ENCODE results near the gene TRMT2A. TPM values are rescaled to one million over a fixed set of nuclear protein-coding genes. Genes with fewer than 3 reads are reported as not detected.
A peak's percentile ranks its signal among the peaks of the same experiment; 100 is the strongest.

Gene TRMT2A
- total RNA-seq, 4 donors from 2014 or later, result 16.9 to 38.0 (median 28.2) TPM

DNA sequence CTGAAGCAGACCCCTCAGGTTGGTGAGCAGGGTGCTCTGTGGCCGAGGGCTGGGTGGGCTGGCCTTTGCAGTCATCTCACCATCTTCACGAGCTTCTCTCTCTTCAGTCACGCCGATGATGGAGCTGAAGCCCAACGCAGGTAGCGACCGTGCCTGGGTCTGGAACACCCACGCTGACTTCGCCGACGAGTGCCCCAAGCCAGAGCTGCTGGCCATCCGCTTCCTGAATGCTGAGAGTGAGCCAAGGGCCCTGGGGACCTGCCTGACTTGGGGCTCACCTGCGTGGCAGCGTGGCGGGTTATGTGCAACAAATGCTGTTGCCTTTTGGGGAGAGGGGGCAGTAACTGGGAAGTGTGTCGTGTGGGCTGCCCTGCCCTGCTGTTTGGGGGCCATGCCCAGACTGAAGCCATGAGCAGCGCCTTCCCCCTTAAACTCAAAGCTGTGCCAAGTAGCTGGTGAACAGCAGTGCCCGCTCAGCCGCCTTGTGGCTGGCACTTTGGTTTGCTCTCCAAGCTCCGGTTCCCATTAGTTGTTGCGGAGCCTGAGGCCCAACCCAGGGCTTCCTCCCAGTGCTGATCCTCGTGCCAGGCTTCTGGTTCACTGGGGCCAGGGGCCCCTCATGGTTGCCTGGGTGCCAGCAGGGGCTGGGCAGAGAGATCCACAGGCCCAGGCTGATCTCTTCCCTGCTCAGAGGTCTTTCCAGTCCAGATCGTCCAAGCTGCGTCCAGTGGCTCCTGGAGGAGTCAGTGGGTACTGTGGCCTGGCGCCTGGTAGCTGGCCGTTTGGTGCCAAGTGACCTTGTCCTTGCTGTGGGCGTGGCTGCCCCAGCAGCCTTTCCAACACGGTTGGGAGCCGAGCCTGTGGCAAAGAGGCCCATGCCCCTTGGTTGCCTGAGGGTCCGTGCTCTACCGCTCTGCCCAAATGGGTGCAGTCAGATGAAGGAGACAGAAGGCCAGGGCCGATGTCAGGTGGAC, 8.5 kb upstream of the TRMT2A start:
- peaks cover 8 to 12% of the 10 kb centered on the region in 2 donors for H3K4me1 ChIP-seq
- in situ Hi-C loops (cut with MboI; ENCODE audit: low sequenced_read_pairs in 4 of 4) (no loop called here), intact Hi-C loops (cut with DNase I; ENCODE audit: low total_unique reads) (loop anchor here (5.0 kb wide), 1 partner anchor 153 kb away; no protein-coding TSS in a partner anchor)
- TF ChIP-seq, protein P1, sequence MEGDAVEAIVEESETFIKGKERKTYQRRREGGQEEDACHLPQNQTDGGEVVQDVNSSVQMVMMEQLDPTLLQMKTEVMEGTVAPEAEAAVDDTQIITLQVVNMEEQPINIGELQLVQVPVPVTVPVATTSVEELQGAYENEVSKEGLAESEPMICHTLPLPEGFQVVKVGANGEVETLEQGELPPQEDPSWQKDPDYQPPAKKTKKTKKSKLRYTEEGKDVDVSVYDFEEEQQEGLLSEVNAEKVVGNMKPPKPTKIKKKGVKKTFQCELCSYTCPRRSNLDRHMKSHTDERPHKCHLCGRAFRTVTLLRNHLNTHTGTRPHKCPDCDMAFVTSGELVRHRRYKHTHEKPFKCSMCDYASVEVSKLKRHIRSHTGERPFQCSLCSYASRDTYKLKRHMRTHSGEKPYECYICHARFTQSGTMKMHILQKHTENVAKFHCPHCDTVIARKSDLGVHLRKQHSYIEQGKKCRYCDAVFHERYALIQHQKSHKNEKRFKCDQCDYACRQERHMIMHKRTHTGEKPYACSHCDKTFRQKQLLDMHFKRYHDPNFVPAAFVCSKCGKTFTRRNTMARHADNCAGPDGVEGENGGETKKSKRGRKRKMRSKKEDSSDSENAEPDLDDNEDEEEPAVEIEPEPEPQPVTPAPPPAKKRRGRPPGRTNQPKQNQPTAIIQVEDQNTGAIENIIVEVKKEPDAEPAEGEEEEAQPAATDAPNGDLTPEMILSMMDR (IDR thresholded peaks at IDR 0.05 in 4 of 5, conservative IDR thresholded peaks at IDR 0.05 in 1 of 5), result no peak
- TF ChIP-seq POLR2A (IDR thresholded peaks at IDR 0.05), result no peak
- H3K27me3 ChIP-seq, result no peaks in the 10 kb centered on the region
- peak overlapping the region in 3 of 4 donors; percentile 17 to 76 (median 40) for H3K27ac ChIP-seq
- no peak overlapping the region for H3K4me3 ChIP-seq
- no peaks in the 10 kb centered on the region for H3K9me3 ChIP-seq
- no peak for DNase-seq
- peak in 1 of 2 donors; percentile 41 for ATAC-seq
- H3K36me3 ChIP-seq, result peaks cover 0 to 38% of the 10 kb centered on the region in 2 donors

GRCh38 chr22:20124083-20124787, 7.2 kb upstream of the TRMT2A start:
- no peaks in the 10 kb centered on the region for H3K27me3 ChIP-seq
- H3K27ac ChIP-seq, result no peak overlapping the region
- H3K4me3 ChIP-seq, result no peak overlapping the region
- TF ChIP-seq, protein P1 (IDR thresholded peaks at IDR 0.05 in 4 of 5, conservative IDR thresholded peaks at IDR 0.05 in 1 of 5), result no peak
- TF ChIP-seq POLR2A (IDR thresholded peaks at IDR 0.05), result no peak
- in situ Hi-C loops (cut with MboI; ENCODE audit: low sequenced_read_pairs in 4 of 4) (no loop called here), intact Hi-C loops (cut with DNase I; ENCODE audit: low total_unique reads) (no loop called here)
- DNase-seq (no peak), ATAC-seq (no peak)
- H3K4me1 ChIP-seq, result peaks cover 7 to 8% of the 10 kb centered on the region in 2 donors
- H3K9me3 ChIP-seq, result no peaks in the 10 kb centered on the region
- peaks cover 0 to 51% of the 10 kb centered on the region in 2 donors for H3K36me3 ChIP-seq

- Histone ChIP-seq H3K4me1 (peaks cover 11 to 14% of the 10 kb centered on the region in 2 donors), H3K36me3 (peaks cover 0 to 54% of the 10 kb centered on the region in 2 donors), H3K27me3 (no peaks in the 10 kb centered on the region), H3K4me3 (no peak overlapping the region), H3K9me3 (no peaks in the 10 kb centered on the region), H3K27ac (no peak overlapping the region)
- TF ChIP-seq POLR2A (IDR thresholded peaks at IDR 0.05), result no peak
- TF ChIP-seq, protein P1 (IDR thresholded peaks at IDR 0.05 in 4 of 5, conservative IDR thresholded peaks at IDR 0.05 in 1 of 5), result no peak
- in situ Hi-C loops (cut with MboI; ENCODE audit: low sequenced_read_pairs in 4 of 4), result no loop called here
- intact Hi-C loops (cut with DNase I; ENCODE audit: low total_unique reads), result no loop called here
- ATAC-seq (no peak), DNase-seq (no peak)
Measured at GRCh38 chr22:20123366-20124082, 6.5 kb upstream of the TRMT2A start.

DNA sequence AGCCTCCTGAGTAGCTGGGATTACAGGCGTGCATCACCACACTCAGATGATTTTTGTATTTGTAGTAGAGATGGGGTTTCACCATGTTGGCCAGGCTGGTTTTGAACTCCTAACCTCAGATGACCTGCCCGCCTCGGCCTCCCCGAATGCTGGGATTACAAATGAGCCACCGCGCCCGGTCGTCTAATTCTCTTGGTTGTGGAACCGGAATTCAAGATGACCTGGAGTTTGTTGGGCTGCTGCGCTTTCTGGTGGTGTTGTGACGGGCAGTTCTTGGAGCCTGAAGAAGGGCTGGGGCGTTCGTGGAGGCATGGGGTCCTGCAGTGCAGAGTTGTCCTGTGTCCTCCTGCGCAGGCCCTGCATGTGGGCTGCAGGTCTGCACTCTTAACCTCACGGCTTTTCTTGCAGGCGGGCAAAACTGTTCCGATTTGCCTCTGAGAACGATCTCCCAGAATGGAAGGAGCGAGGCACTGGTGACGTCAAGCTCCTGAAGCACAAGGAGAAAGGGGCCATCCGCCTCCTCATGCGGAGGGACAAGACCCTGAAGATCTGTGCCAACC, 4.9 kb upstream of the TRMT2A start:
- in situ Hi-C loops (cut with MboI; ENCODE audit: low sequenced_read_pairs in 4 of 4), result no loop called here
- H3K4me3 ChIP-seq, result no peak overlapping the region
- DNase-seq (no peak), ATAC-seq (no peak)
- H3K27me3 ChIP-seq, result no peaks in the 10 kb centered on the region
- H3K27ac ChIP-seq, result no peak overlapping the region
- intact Hi-C loops (cut with DNase I; ENCODE audit: low total_unique reads), result no loop called here
- peaks cover 20 to 21% of the 10 kb centered on the region in 2 donors for H3K4me1 ChIP-seq
- H3K36me3 ChIP-seq, result peaks cover 0 to 49% of the 10 kb centered on the region in 2 donors
- TF ChIP-seq, protein P1 (IDR thresholded peaks at IDR 0.05 in 4 of 5, conservative IDR thresholded peaks at IDR 0.05 in 1 of 5), result no peak
- no peak for TF ChIP-seq POLR2A (IDR thresholded peaks at IDR 0.05)
- no peaks in the 10 kb centered on the region for H3K9me3 ChIP-seq
